CD4-positive, alpha-beta T cell treated with Interleukin-17A for 4 hours (primary cell): Measurements from ENCODE around the gene DNAAF2.

Experiments
- DNase-seq: peaks from one replicate; pipeline ENCODE4 v3.0.0-alpha.2; 2020; ENCODE audit warnings: mixed read lengths

Gene DNAAF2

GRCh38 chr14:49583629-49584028 lies 51.4 kb downstream of the DNAAF2 start:
- no peak for DNase-seq

- no peak for DNase-seq
Measured at GRCh38 chr14:49582113-49582977, 52.7 kb downstream of the DNAAF2 start.

GRCh38 chr14:49581209-49582112 lies 53.6 kb downstream of the DNAAF2 start:
- no peak for DNase-seq

GRCh38 chr14:49579841-49580240 lies 55.2 kb downstream of the DNAAF2 start:
- no peak for DNase-seq

- no peak for DNase-seq
Measured at GRCh38 chr14:49578141-49578540, 56.9 kb downstream of the DNAAF2 start.
